OCI-LY7 (cell line): Measurements from ENCODE around the gene DCTN5. TPM values are rescaled to one million over a fixed set of nuclear protein-coding genes. Genes with fewer than 3 reads are reported as not detected.

ENCODE experiments used
- BruUV-seq: library from RNA; stranded (reverse); fragments of 400-500 nt; replicated peaks from 2 replicates; lab custom pipeline; 2021; lab: Mats Ljungman, UMichigan
- CTCF ChIA-PET: fragments of 300-600 bp; sonication (Branson Sonifier 250); formaldehyde crosslinking; loops from one replicate; lab custom pipeline; 2022; ENCODE audit warnings: antibody characterized with exemption; ENCODE audit not compliant: unreplicated experiment; lab: Charles Lee
- POLR2A ChIA-PET: fragments of 300-600 bp; sonication (Branson Sonifier 250); formaldehyde crosslinking; loops from one replicate; lab custom pipeline; 2022; ENCODE audit warnings: antibody characterized with exemption; lab: Charles Lee
- DNase-seq: peaks from one replicate; pipeline ENCODE4 v3.0.0-alpha.2; 2015; ENCODE audit warnings: low spot score
- H2AFZ ChIP-seq: fragments of 200-600 bp; sonication (generic), shearing (Covaris generic); 2 replicates; pipeline ENCODE4 v1.6.1; 2014; ENCODE audit warnings: mild to moderate bottlenecking, antibody characterized with exemption, low read length, moderate library complexity
- H3K27ac ChIP-seq: fragments of 200-600 bp; sonication (generic); 2 replicates; pipeline ENCODE4 v1.5.1; 2014; ENCODE audit warnings: mixed run types, low read depth, mild to moderate bottlenecking, moderate library complexity, low read length, inconsistent platforms; ENCODE audit not compliant: poor library complexity, severe bottlenecking
- H3K36me3 ChIP-seq: fragments of 200-600 bp; sonication (generic); 2 replicates; pipeline ENCODE4 v1.6.1; 2014; ENCODE audit warnings: mild to moderate bottlenecking, antibody characterized with exemption, low read length, moderate library complexity, mixed read lengths; ENCODE audit not compliant: insufficient read depth
- H3K4me1 ChIP-seq: fragments of 200-600 bp; sonication (generic); 2 replicates; pipeline ENCODE4 v1.5.1; 2014; ENCODE audit warnings: mild to moderate bottlenecking, low read length; ENCODE audit not compliant: insufficient read depth, poor library complexity, severe bottlenecking
- H3K4me2 ChIP-seq: fragments of 200-600 bp; sonication (generic); 2 replicates; pipeline ENCODE4 v1.6.1; 2014; ENCODE audit warnings: mild to moderate bottlenecking, low read length
- H3K4me3 ChIP-seq: fragments of 200-600 bp; sonication (generic); 2 replicates; pipeline ENCODE4 v1.5.1; 2014; ENCODE audit warnings: mild to moderate bottlenecking, low read depth, low read length; ENCODE audit not compliant: poor library complexity, severe bottlenecking
- H3K79me2 ChIP-seq: fragments of 200-600 bp; sonication (generic); 2 replicates; pipeline ENCODE4 v1.6.1; 2016; ENCODE audit warnings: low read depth, mild to moderate bottlenecking, low read length, moderate library complexity, mixed read lengths; ENCODE audit not compliant: insufficient read depth
- H3K9me2 ChIP-seq: fragments of 200-600 bp; sonication (generic); 2 replicates; pipeline ENCODE4 v1.6.1; 2016; ENCODE audit warnings: mild to moderate bottlenecking, low read length, mixed read lengths; ENCODE audit not compliant: insufficient read depth
- H3K9me3 ChIP-seq: fragments of 200-600 bp; sonication (generic); 2 replicates; pipeline ENCODE4 v1.6.1; 2014; ENCODE audit warnings: mild to moderate bottlenecking, mixed run types, low read length, mixed read lengths
- H4K20me1 ChIP-seq: fragments of 200-600 bp; sonication (generic); 2 replicates; pipeline ENCODE4 v1.6.1; 2014; ENCODE audit warnings: mild to moderate bottlenecking, antibody characterized with exemption, low read length, moderate library complexity, mixed read lengths; ENCODE audit not compliant: insufficient read depth
- CTCF ChIP-seq: fragments of 200-600 bp; sonication (generic); conservative IDR thresholded peaks from 2 replicates; pipeline ENCODE4 v1.5.1; 2014; ENCODE audit warnings: mild to moderate bottlenecking, antibody characterized with exemption, low read length, moderate library complexity, mixed read lengths
- EZH2phosphoT487 ChIP-seq: fragments of 200-600 bp; sonication (generic); IDR thresholded peaks from 2 replicates; pipeline ENCODE4 v1.6.1; 2018; ENCODE audit warnings: low read depth, borderline replicate concordance, mild to moderate bottlenecking, mixed run types, antibody characterized with exemption, low read length, moderate library complexity, mixed read lengths
- intact Hi-C: fragments of 100-400 bp; cut with micrococcal nuclease; formaldehyde crosslinking; loops from one replicate; pipeline ENCODE4 v1.10.0; 2022; ENCODE audit not compliant: unreplicated experiment
- total RNA-seq, 2 experiments: library from RNA; depleted of rRNA in 1 of 2; stranded (reverse); fragments of >200 nt in 1 of 2; shearing (Covaris generic) in 1 of 2; gene quantifications; 2 replicates each; pipeline ENCODE4 v1.2.3, GENCODE V29; 2014 to 2022

Gene DCTN5
- total RNA-seq, 2 experiments from 2014 or later = 37.3 to 89.6 TPM

GRCh38 chr16:23642246-23642774 is 1.0 kb downstream of the DCTN5 start:
- intact Hi-C loops = no loop called here
- DNase-seq = no peak
- POLR2A ChIA-PET = interaction anchor here (0.7 kb wide), 1 partner anchor 35 kb away, joined by 3 read pairs; no protein-coding TSS in a partner anchor

GRCh38 chr16:23650674-23651416 is 9.6 kb downstream of the DCTN5 start:
- ChIA-PET CTCF (no interaction called here), POLR2A (interaction anchor here (1.8 kb wide), 2 partner anchors 13 to 28 kb away, joined by 3 read pairs; no protein-coding TSS in a partner anchor)
- no peaks in the 10 kb centered on the region for H4K20me1 ChIP-seq

More at GRCh38 chr16:23642246-23642774, 1.0 kb downstream of the DCTN5 start:
- CTCF ChIA-PET = no interaction called here
- Histone ChIP-seq H3K9me3 (no peaks in the 10 kb centered on the region), H2AFZ (no peak overlapping the region), H4K20me1 (peaks cover 5% of the 10 kb centered on the region; the same call in 1 of the 2 replicates), H3K36me3 (peaks cover 51% of the 10 kb centered on the region), H3K9me2 (no peaks in the 10 kb centered on the region), H3K79me2 (peaks cover 63% of the 10 kb centered on the region), H3K4me3 (peak overlapping the region; percentile 91), H3K4me1 (peaks cover 17% of the 10 kb centered on the region), H3K27ac (peak overlapping the region; percentile 74), H3K4me2 (peak overlapping the region; percentile 87)
- TF ChIP-seq CTCF = no peak
- TF ChIP-seq EZH2phosphoT487 = no peak
- BruUV-seq = no TSS peak

More at GRCh38 chr16:23650674-23651416, 9.6 kb downstream of the DCTN5 start:
- no peaks in the 10 kb centered on the region for H3K9me3 ChIP-seq
- peak overlapping the region; percentile 71 for H3K27ac ChIP-seq
- peaks cover 29% of the 10 kb centered on the region for H3K4me1 ChIP-seq
- no TSS peak for BruUV-seq
- H2AFZ ChIP-seq = no peak overlapping the region
- peaks cover 93% of the 10 kb centered on the region for H3K36me3 ChIP-seq
- no peaks in the 10 kb centered on the region for H3K9me2 ChIP-seq
- H3K79me2 ChIP-seq = peaks cover 91% of the 10 kb centered on the region
- peak; percentile 13 for DNase-seq
- H3K4me2 ChIP-seq = peak overlapping the region; percentile 58
- H3K4me3 ChIP-seq = peak overlapping the region; percentile 30
- TF ChIP-seq CTCF = no peak
- TF ChIP-seq EZH2phosphoT487 = no peak
- intact Hi-C loops = no loop called here
